IPS DF 4.7 (cell line): Measurements from ENCODE around the gene TRIO.
"Not testable (repeated sequence)": the region's sequence is repeated elsewhere in the genome, so short reads cannot be mapped to it uniquely, and the experiment has no call there.

Source experiments
- DNase-seq: peaks from one replicate; pipeline ENCODE4 v3.0.0-alpha.2; 2013; ENCODE audit warnings: low spot score; ENCODE audit errors: extremely low read depth

Gene TRIO

DNA sequence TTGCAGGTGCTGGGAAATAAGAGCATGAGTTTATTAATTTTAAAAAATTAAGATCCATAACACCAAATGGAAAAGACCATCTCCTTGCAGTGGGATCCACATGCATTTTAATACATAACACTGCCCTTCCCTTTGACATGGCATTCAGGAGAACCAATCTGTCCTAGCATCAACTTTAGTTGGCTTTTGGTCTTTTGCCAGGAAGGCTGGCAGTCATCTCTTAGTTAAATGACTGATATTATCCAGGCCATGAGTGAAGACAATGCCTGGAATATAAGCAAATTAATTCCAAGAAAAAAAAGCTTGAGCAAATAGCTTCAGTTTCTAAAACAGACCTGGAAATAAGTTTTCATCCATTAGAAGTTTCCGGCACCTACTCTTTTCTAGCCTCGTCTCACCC, 383.4 kb downstream of the TRIO start:
- no peak for DNase-seq

GRCh38 chr5:14528115-14528514, 385.0 kb downstream of the TRIO start:
- no peak for DNase-seq

DNA sequence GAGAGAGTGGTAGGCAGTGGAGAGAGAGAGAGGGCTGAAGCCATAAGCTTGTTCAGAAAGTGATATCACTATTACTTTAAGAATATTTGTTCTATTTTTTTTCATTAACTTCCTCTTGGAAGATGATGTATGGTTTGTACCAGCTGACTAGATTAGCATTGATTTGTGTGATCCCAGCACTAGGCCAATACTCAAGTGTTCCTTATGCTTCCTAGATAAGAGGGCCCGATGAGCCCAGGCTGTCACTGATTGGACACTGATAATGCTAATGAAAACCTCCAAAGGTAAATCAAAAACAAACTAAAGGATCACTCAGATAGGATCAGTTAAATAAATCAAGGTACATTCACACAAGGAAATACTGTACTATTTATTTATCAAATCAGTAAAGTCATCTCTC, 385.8 kb downstream of the TRIO start:
- no peak for DNase-seq

DNA sequence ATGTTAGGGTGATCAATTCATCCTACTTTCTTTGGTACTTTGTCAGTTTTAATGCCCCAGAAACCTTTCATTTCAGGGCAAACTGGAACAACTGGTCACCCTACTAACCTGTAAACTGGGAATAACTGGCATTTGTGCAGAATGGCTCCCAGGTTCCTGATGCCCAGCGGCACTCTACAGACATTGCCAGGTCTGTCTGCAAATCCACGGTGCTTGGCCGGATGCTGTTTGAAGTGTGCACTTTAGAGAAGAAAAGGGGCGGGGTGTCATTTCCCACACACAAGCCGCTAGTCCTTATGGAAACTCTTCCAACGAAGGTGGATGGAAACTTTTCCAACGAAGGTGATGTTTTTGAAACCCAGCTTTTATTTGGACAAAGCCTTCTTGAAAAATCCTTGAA, 388.5 kb downstream of the TRIO start:
- no peak for DNase-seq

DNA sequence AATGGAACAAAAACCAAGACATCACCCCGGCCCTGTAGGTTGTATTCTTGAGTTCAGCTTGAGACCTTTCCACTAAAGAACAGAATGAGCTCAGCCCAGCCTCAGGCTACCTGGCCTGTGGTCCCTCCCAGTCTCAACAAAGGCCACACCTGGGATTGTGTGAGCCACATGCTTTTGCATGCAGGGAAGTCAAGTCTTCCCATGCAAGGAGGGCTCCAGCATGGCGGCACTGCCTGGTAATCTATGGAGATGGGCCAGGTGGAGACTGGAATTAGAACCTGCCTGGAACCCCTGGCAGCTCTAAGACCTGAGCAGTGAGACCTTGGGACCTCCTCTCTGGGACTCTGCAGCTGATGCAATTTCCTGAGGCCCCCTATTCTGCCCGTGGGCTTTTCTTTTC, 389.0 kb downstream of the TRIO start:
- DNase-seq: no peak

- no peak for DNase-seq
These were observed 391.6 kb downstream of the TRIO start for GRCh38 chr5:14534773-14535172.

DNA sequence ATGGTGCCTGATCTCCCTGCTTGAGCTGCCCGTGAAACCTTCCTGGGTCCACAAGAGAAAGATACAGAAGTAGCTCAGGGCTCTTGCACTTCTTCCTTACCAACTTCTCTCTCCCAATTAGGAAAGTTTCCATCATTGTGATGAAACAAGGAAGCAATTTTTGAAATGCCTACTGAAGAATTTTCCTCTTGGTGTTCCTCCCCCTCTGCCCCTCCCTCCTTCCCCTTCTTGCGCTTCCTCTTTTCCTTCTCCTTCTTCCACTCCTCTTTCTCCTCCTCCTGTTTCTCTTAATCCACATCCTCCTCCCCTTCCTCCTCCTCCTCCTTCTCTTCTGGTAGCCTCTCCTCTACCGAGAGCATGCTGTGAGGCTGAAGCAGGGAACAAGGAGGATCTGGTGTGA, 402.2 kb downstream of the TRIO start:
- no peak for DNase-seq

DNA sequence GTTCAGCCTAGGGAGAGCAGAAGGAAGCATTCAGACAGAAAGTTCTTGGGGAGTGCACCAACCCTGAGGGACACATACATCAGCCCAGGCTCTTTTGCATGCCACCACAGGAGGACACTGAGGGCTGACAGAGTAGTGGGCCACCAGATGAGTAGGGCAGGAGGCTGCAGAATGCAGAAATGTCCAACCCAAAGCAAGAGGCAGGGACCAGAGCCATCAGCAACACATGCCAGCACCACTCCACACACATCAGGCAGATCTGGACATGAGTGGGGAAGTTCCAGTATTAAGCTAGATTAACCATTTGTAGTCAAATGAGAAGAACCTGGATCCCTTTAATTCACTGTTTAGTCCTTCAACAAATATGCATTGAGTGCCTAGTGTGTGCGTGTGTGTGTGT, 402.7 kb downstream of the TRIO start:
- no peak for DNase-seq

DNA sequence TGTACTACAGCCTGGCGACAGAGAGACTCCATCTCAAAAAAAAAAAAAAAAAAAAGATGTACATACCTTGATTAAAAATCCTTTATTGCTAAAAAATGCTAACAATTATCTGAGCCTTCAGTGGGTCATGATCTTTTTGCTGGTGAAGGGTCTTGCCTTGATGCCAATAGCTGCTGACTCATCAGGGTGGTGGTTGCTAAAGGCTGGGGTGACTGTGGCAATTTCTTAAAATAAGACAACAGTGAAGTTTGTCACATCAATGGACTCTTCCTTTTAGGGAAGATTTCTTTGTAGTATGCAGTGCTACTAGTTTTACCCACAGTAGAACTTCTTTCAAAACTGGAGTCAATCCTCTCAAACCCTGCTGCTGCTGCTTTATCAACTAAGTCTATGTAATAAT, 404.5 kb downstream of the TRIO start:
- no peak for DNase-seq

DNA sequence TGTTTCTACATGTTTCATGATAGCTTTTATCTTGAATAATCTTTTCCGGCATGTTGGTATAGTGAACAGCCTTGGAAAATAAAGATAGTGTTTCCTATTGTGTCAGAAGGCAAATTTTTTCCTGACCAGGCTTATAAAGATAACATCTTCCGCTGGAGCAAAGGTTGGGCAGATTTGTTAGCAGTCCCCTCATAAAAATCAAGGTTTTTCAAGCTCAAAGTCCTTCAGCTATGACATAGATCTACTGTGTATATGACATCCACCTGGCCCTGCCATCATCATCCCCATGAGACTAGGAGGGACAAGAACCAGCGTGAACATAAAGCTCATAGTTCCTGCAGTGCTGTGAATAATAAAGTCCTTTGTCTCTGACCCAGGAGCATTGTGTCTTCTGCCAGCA, 408.1 kb downstream of the TRIO start:
- DNase-seq: no peak

DNA sequence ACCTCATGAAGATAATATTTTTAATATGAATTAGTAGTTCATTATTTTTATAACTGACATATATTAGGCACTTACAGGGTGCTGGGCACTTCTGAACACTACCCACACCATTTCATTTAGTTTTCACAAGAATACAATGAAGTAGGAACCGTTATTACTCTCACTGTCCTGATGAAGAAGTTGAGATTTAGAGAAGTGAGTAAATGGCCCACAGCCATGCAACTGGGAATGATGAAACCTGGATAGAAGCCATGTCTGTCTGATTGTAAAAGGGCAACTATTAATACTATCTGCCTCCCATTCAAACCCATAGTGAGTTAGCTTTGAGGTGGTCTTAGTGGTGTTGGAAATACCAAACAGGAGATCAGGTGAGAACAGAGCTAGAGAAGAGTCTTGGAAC, 408.9 kb downstream of the TRIO start:
- no peak for DNase-seq

DNA sequence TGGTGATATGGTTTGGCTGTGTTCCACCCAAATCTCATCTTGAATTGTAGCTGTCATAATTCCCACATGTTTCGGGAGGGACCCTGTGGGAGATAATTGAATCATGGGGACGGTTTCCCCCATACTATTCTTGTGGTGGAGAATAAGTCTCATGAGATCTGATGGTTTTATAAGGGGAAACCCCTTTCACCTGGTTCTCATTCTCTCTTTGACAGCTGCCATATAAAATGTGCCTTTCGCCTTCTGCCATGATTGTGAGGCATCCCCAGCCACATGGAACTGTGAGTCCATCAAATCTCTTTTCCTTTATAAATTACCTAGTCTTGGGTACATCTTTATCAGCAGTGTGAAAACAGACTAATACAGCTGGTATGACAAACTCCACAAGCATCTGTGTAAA, 411.1 kb downstream of the TRIO start:
- DNase-seq: not testable (repeated sequence)

- DNase-seq: no peak
These were observed 412.9 kb downstream of the TRIO start for GRCh38 chr5:14556015-14556414.

- no peak for DNase-seq
These were observed 414.1 kb downstream of the TRIO start for GRCh38 chr5:14557203-14557770.

GRCh38 chr5:14557791-14558415, 414.8 kb downstream of the TRIO start:
- no peak for DNase-seq
